PFSK-1 (cell line): Measurements from ENCODE around the gene PRKN.

Source experiments
- FOXP2 ChIP-seq: optimal IDR thresholded peaks from 2 replicates; pipeline ENCODE3; 2011; ENCODE audit warnings: borderline replicate concordance, control low read depth, inconsistent platforms; ENCODE audit not compliant: insufficient read depth; ENCODE audit errors: extremely low read length, extremely low read depth
- POLR2AphosphoS5 ChIP-seq: IDR thresholded peaks from 2 replicates; pipeline ENCODE4 v1.6.1; 2012; ENCODE audit warnings: low read depth, mild to moderate bottlenecking, control low read depth, low read length, moderate library complexity
- SIN3A ChIP-seq: IDR thresholded peaks from 2 replicates; pipeline ENCODE4 v1.6.1; 2012; ENCODE audit warnings: mild to moderate bottlenecking, low read length, moderate library complexity, borderline replicate concordance; ENCODE audit not compliant: insufficient read depth
- TAF1 ChIP-seq: IDR thresholded peaks from 2 replicates; pipeline ENCODE4 v1.6.1; 2012; ENCODE audit warnings: low read length, control low read depth, borderline replicate concordance; ENCODE audit not compliant: insufficient read depth
- TF ChIP-seq, protein P1 (sequence below), 2 experiments: IDR thresholded peaks; 2 replicates each; pipeline versions ENCODE4 v1.6.1 to v1.8.0; 2011 to 2012; ENCODE audit warnings: low read depth in 2 of 2, low read length in 2 of 2, control low read depth in 1 of 2, inconsistent platforms in 1 of 2, mild to moderate bottlenecking in 1 of 2, moderate library complexity in 1 of 2; ENCODE audit not compliant: insufficient read depth in 1 of 2

Gene PRKN

DNA sequence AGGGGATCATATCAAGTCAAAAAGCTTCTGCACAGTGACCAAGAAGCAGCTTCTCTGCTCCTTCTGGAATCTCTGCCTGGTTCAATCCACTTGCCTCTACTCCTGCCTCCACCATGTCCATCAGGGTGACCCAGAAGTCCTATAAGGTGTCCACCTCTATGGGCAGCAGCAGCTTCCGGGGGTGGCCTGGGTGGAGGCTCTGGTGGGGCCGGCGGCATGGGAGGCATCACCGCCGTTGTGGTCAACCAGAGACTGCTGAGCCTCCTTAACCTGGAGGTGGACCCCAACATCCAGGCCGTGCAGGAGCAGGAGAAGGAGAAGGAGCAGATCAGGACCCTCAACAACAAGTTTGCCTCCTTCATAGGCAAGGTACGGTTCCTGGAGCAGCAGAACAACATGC is 159.3 kb downstream of the PRKN start:
- TF ChIP-seq FOXP2: no peak
- no peak for TF ChIP-seq SIN3A
- no peak for TF ChIP-seq TAF1
- TF ChIP-seq, protein P1, sequence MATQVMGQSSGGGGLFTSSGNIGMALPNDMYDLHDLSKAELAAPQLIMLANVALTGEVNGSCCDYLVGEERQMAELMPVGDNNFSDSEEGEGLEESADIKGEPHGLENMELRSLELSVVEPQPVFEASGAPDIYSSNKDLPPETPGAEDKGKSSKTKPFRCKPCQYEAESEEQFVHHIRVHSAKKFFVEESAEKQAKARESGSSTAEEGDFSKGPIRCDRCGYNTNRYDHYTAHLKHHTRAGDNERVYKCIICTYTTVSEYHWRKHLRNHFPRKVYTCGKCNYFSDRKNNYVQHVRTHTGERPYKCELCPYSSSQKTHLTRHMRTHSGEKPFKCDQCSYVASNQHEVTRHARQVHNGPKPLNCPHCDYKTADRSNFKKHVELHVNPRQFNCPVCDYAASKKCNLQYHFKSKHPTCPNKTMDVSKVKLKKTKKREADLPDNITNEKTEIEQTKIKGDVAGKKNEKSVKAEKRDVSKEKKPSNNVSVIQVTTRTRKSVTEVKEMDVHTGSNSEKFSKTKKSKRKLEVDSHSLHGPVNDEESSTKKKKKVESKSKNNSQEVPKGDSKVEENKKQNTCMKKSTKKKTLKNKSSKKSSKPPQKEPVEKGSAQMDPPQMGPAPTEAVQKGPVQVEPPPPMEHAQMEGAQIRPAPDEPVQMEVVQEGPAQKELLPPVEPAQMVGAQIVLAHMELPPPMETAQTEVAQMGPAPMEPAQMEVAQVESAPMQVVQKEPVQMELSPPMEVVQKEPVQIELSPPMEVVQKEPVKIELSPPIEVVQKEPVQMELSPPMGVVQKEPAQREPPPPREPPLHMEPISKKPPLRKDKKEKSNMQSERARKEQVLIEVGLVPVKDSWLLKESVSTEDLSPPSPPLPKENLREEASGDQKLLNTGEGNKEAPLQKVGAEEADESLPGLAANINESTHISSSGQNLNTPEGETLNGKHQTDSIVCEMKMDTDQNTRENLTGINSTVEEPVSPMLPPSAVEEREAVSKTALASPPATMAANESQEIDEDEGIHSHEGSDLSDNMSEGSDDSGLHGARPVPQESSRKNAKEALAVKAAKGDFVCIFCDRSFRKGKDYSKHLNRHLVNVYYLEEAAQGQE (IDR thresholded peaks at IDR 0.05; ENCODE audit: insufficient read depth in 1 of 2, low read depth in 2 of 2, low read length in 2 of 2): no peak
- no peak for TF ChIP-seq POLR2AphosphoS5

DNA sequence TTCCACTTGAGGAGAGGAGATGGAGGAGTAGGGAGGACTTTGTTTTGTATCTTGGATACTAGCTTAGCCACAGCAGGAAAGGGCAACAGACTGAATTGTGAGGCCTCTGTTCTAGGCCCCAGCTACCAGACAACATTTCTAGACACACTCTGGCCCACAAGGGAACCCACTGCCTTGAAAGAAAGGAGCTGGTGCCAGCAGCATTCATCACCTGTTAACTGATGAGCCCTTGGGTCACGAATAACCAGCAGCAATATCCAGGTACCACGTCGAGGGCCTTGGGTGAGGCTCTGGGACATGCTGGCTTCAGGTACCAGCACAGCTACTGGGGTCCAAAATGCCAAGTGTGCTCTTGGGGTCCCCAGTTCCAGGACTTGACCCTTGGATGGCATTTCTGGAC is 165.5 kb downstream of the PRKN start:
- TF ChIP-seq POLR2AphosphoS5 (no peak), TAF1 (no peak), FOXP2 (no peak), SIN3A (no peak)
- TF ChIP-seq, protein P1 (IDR thresholded peaks at IDR 0.05; ENCODE audit: insufficient read depth in 1 of 2, low read depth in 2 of 2, low read length in 2 of 2): no peak

DNA sequence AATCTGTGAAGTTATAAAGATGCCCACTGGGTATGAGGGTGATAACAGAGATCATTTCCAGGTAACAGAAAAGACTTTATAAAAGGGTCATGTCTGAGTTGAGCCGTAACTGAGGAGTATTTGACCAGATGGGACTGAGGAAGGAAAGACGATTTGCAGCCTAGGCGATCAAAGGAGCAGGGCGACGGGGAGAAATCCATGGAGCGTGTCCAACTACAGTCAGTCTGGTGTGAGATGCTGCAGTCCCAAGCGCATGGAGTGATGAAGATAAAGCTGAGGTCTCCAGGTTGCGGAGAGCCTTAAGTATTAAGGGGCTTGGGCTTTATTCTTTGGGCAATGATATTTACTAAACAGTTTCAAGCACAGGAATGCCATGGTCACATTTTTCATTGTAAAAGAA is 166.7 kb downstream of the PRKN start:
- TF ChIP-seq POLR2AphosphoS5 (no peak), TAF1 (no peak), SIN3A (no peak), FOXP2 (no peak)
- TF ChIP-seq, protein P1 (IDR thresholded peaks at IDR 0.05; ENCODE audit: insufficient read depth in 1 of 2, low read depth in 2 of 2, low read length in 2 of 2): no peak

DNA sequence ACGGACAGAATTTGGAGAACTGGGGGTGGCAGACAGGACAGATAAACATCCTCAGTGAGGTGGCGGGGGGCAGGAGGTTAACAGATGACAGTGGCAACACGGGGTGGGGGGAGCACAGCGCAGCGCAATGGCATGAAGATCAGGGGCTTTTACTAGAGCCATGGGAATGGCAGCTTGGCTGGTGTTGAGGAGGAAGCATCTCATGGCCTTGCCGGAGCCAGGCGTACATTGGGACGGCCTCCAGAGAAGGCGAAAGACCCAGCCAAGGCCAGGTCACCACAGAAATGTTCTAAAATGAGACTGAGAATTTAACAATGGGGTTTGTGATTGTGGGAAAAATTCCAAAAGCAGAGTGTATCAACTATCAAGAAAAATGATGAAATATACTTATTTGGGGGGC is 173.0 kb downstream of the PRKN start:
- no peak for TF ChIP-seq POLR2AphosphoS5
- TF ChIP-seq TAF1: no peak
- TF ChIP-seq, protein P1 (IDR thresholded peaks at IDR 0.05; ENCODE audit: insufficient read depth in 1 of 2, low read depth in 2 of 2, low read length in 2 of 2): no peak
- no peak for TF ChIP-seq SIN3A
- no peak for TF ChIP-seq FOXP2

DNA sequence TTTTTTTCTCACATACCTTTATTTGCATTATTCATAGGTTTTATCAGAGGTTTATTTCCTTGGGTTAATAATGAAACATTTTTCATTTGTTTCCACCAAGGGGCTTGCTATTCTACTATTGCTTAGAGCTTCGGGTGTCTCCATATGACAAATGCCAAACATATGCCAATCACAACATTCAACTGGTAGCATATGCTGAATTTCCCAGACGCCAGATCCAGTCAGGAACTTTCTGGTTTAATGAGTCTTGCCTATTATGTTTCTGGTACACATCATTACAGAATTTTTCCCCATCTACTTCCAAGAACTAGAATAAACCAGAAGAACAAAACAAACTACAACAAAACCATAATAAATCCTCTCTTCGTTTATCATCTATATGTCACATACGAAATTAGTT is 180.7 kb downstream of the PRKN start:
- TF ChIP-seq SIN3A (no peak), POLR2AphosphoS5 (no peak), FOXP2 (no peak), TAF1 (no peak)
- TF ChIP-seq, protein P1 (IDR thresholded peaks at IDR 0.05; ENCODE audit: insufficient read depth in 1 of 2, low read depth in 2 of 2, low read length in 2 of 2): no peak
